GM21717 (cell line): ENCODE results near the gene ANTXR2.
"Not testable (repeated sequence)": the region's sequence is repeated elsewhere in the genome, so short reads cannot be mapped to it uniquely, and the experiment has no call there.

Experiments used
- ATAC-seq: cut with Tn5 transposase; IDR thresholded peaks from one replicate; pipeline ENCODE4 v1.9.1; 2021; ENCODE audit warnings: mild to moderate bottlenecking, moderate library complexity; ENCODE audit not compliant: unreplicated experiment

ANTXR2 gene

DNA sequence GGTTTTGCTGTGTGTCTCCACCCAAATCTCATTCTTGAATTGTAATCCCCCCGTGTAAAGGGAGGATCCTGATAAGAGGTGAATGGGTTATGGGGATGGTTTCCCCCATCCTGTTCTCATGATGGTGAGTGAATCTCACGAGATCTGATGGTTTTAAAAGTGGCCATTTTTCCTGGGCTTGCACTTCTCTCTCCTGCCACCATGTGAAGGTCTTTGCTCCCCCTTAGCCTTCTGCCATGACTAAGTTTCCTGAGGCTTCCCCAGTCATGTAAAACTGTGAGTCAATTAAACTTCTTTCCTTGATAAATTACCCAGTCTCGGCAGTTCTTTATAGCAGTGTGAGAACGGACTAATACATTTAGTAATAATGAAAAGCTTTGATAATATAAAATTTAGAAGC, 46.9 kb downstream of the ANTXR2 start:
- no peak for ATAC-seq

DNA sequence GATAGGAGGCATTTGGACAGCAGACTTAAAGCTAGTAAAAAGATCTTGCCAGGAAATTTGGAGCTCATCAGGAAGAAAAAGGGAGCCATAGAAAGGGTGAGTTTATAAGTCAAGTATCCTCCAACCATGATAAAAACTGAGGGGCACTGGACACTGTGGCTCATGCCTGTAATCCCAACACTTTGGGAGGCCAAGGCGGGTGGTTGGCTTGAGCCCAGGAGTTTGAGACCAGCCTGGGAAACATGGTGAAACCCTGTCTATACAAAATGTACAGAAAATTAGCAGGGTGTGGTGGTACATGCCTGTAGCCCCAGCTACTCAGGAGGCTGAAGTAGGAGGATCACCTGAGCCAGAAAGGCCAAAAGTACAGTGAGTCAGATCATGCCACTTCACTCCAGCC, 48.7 kb downstream of the ANTXR2 start:
- ATAC-seq = no peak

DNA sequence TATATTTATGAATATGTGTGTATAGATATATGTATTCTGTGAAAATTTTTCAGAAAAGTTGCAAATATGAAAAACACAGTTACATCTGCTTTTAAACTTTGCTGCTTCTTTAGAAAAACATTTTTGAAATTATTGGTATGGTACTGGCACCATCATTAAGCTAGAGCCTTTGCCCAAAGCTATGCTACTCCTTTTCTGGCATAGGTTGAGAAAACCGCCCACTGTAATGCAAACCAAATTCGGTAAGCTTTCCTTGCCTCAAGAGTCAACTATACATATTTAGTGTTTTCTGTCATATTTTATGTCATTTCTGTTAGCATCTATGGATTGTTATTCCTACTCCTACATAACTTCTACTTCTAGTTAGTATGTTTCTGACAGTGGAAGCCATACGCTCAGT, 50.7 kb downstream of the ANTXR2 start:
- ATAC-seq = no peak

DNA sequence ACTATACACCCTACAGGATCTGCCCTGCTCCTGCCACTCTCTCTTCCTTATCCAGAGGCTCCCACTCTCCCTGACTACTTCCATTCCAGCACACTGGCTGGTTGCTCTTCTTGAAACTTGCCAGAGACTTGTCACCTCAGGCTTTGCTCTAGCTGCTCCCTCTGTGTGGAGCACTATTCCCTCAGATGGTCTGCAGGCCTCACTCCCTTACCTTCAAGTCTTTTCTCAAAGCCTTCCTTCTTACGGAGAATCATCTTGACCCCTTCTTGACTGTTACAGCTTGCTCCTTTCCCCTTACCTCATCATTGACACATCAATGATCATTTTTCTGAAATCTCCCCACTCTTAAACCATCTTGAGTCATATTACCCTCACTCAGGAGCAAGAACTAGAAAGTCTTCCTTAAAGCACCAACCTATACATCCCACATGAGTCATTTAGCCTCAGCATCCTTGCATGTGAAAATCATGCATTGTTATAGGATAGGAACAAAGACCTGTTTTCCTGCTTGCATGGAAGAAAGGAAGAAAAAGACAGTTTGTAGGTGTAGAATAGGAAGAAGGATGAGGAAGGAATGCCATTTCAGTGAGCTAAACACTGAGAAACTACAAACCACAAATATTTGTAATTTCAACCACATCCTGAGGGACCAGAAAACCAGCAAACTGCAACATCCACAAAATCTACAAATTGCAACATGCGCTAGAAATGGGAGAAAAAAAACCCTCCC, 55.7 kb downstream of the ANTXR2 start:
- peak; percentile 71 for ATAC-seq

DNA sequence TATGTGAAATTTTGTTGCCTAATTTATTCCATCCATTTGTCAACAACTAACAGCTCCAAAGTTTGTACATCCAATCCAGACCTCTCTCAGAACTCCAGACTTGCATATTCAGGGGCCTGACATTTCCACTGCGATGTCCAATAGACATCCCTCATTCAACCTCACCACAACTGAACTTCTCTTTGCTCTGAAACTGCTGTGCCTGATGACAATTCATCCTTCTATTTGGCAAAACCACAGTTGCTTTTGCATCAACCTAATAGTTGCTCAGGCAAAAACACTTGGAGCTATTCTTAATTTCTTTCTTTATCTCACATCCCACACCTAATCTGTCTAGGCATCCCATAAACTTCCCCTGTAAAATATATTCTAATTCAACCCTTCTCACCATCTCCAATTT, 56.5 kb downstream of the ANTXR2 start:
- no peak for ATAC-seq

DNA sequence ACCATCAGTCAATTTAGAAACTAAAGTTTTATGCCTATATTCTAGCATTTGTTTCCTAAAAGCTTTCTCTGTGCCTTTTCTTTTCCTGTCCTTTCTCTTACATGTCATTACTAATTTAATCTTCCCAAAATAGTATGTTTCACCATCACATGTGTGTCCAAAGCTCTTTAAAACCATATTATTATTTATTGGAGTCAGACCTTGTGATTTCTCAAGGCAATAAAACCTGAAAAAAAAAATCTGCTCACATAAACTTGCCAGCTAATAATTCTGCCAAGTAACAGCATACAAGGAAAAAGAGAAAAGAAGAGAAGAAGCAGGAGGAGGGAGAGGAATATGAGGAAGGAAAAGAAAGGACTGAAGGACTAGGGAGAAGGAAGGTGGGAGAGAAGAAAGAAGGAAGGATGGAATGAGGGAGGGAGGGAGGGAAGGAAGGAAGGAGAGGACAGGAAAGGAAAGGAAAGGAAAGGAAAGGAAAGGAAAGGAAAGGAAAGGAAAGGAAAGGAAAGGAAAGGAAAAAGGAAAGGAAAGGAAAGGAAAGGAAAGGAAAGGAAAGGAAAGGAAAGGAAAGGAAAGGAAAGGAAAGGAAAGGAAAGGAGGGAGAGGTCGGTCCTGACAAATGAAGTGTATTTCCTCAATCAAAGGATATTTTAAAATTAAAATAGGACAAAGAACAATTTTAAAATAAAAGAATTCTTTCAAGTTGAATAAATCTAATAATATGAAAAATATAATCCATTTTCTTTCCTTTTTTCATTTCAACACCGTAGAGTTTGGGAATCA, 57.4 kb downstream of the ANTXR2 start:
- ATAC-seq = no peak

DNA sequence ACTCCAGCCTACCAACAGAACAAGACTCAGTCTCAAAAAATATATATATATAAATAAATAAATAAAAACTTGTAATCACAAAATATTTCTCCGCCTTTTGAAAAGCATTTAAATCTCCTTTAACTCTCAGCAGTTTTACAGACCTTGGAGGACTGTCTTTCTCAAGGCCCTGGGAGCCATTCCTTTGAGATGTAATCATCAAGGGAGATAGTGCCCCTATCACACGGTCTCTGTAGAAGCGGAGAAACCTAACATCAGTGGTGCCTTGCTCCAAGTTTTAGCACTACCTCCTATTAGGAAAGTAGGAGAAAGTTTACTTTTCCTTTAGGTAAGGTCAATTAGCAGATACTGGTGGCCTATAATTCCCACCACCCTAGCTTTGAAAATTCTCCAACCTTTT, 58.5 kb downstream of the ANTXR2 start:
- ATAC-seq = no peak

DNA sequence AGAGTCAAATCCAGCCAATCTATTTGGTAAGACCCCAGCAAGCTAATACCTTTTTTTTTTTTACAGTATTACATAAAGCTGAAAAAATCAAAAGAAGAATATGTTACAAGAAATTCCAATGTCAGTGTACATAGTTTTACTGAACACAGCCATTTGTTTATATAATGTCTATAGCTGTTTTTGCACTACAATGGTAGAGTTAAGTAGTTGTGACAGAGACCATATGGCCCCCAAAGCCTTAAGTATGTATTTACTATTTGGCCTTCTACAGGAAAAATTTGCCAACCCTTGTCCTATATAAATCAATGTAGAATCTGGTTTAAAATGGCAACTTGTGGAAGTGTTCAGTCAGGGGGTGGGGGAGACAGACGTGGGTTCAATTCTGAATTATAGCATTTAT, 60.7 kb downstream of the ANTXR2 start:
- ATAC-seq = no peak

DNA sequence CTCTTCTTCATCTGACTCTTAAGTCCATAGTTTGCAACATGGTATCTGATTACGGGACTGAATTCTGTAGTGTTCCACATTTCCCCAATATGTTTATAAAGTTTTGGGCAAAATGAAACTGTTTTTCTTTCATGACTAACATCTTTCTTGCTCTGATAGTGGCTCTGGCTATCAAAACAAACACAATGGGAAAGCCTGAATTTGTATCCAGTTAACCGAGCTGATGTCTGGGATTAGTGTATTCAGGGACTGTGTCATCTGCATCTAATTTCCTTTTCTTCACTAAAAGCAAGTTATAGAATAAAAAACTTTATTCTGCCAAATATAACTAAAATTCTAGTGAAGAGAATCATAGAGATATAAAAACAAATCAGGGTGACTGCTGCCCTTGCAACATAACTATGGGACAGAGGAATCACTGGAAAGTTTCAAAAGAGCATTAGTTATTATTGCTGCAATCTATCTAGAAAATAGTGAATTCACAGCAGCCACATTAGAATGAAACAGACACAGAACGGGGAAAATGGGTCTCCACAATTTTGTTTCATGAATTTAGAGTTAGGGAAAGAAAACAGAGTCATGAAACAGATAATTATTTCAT, 61.3 kb downstream of the ANTXR2 start:
- no peak for ATAC-seq

DNA sequence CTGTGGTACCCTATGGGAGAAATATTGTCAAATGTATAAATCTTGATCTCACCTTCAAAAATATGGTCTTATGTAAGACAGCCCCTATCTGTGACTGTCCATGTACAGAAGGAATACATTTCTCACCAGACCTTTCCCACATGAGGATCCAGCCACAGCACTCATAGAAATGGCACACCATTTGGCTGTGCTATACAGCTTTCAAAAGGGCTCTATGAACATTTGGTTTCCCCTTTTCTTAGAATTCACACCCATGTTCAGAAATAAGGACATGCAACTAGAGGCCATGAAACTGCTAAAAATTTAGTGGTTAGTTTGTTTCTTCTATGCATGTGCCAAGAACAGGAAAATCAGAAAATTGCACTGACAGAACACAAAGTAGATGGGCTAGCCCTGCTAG, 62.7 kb downstream of the ANTXR2 start:
- ATAC-seq = no peak

DNA sequence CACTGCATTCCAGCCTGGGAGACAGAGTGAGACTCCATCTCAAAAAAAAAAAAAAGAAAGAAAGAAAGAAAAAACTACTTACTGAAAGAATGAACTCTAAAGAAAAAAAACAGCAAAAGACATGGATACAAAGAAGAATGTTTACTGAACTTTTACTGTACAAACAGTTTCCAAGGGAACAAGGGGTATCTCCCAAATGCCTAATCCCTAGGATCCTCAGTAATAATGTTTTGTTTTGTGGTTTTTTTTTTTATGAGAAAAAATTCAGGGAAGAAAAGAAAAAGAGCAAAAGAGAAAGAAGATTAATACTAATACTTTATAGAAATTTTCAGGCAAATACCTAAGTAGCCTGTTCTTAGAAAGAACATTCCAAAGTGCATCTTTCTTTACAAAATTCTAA, 63.2 kb downstream of the ANTXR2 start:
- no peak for ATAC-seq

DNA sequence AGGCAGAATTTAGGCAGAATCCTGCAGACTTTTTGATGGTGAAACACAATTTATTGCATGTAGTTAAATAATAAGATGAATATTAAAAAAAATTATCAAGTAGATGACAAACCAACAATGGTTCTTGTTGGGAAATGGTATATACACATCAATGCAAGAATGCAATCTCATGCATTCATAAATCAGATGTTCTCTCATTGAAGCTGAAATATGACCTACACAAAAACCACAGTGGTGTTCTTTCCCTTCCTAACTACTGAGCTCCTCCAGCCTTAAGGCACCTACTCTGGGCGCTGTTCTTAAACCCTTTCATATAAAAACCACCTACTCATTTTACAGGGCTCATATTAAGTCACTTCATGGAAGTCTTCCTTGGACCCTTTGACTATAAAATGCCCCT, 64.1 kb downstream of the ANTXR2 start:
- no peak for ATAC-seq

DNA sequence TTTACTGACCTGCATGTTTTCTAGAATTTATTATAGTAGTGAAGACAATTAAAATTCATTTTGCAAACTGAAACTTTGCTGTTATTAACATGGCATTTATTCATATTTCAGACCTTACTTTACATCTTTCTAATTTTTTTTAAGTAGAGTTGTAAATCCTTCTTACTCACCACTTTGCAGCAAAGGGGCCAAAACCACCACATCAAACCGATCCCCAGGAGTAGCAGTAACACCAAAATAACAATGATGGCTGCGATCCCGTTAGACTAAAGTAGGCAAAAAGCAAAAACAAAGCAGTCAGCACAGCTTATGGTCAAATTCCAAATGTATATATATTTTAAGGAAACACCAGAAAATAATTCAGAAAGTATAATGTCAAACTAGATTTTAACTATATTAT, 64.7 kb downstream of the ANTXR2 start:
- no peak for ATAC-seq

DNA sequence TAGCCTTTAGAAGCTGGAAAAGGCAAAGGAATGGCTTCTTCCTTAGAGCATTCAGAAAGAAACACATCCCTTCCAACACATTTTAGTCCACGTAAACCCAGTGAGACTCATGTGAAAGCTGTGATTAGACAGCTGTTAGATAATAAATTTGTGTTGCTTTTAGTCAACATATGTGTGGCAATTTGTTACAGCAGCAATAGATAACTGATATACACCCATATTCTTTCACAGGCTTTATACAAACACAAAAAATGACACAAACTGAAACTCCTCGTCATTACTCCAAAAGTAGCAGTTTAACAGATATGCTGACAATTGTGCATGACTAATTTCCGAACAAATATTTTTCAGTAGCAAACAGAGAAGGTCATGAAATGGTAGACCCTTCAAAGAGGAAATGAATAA, 65.3 kb downstream of the ANTXR2 start:
- ATAC-seq = peak; percentile 62

DNA sequence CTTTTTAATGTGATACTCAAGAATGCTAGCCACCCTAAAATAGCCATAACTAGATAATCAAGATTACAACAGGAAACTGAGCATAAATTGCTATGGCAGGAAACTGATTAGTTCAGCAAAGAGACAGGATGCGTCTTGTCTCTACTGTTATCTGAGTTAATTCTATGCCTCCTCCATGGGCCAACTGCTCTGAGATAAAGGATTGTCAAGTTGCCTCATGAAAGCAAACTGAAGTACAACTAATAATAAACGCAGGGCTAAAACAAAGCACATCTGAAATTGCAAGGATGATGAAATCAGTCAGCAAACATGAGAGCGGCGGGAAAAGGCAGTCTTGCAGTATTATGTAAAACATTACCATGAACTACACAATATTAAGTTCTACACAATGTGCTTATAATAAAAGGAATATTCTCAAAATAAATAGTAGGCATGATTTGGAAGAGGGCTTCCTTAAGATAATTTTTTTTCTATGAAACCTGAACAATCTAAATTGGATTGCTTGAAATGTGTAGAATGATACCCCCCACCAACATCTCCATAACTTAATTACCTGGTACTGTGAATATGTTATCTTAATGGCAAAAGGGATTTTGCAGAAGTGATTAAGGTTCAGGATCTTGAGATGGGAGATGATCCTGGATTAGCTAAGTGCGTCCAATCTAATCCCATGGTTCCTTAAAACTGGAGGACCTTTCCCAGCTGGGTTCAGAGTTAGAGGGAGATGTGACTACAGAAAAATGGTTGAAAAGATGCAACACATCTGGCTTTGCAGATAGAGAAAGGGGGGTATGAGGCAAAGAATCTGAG, 65.9 kb downstream of the ANTXR2 start:
- ATAC-seq = no peak

DNA sequence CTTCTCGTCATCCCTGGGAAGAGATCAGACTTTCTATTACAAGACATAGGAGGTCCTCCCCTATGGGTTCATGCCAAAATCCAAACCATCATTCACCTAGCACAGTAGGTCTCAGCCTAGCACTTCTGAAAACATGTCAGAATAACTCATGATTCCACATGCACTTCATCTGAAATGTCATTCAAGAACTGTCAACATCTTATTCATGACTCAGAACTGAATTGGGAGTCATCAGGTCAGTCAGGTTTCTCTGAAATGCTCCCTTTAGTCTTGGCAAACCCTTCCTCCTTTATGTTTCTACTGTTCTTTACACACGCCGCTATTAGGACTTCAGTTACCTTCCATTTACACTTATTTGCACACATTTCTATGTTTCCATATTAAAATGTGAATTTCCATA, 67.2 kb downstream of the ANTXR2 start:
- no peak for ATAC-seq

DNA sequence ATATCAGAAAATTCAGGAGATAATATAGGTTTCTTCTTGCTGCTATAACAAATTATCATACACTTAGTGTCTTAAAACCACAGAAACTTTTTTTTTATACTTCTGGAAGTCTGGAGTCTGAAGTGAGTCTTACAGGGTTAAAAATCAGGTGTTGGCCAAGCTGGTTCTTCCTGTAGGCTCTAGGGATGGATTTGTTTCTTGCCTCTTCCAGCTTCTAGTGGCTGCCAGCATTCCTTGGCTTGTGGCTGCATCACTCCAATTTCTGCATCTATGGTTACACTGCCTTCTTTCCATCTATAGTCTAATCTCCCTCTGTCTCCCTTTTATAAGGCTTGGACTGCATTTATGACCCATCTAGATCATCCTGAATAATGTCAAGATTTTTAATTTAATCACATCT, 68.7 kb downstream of the ANTXR2 start:
- ATAC-seq = no peak

DNA sequence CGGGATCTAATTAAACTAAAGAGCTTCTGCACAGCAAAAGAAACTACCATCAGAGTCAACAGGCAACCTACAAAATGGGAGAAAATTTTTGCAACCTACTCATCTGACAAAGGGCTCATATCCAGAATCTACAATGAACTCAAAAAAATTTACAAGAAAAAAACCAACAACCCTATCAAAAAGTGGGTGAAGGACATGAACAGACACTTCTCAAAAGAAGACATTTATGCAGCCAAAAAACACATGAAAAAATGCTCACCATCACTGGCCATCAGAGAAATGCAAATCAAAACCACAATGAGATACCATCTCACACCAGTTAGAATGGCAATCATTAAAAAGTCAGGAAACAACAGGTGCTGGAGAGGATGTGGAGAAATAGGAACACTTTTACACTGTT, 70.5 kb downstream of the ANTXR2 start:
- not testable (repeated sequence) for ATAC-seq

DNA sequence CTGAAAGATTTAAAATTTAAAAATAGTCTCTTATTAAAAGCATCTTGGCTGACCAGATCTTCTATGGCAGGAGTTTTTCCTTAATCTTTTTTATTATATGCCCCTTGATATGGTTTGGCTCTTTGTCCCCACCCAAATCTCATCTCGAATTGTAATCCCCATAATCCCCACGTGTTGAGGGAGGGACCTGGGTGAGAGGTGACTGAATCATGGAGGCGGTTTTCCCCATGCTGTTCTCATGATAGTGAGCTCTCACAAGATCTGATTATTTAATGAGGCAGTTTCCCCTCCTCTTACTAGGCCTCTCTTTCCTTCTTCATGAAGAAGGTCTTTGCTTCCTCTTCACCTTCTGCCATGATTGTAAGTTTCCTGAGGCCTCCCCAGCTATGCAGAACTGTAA, 74.0 kb downstream of the ANTXR2 start:
- ATAC-seq = not testable (repeated sequence)

DNA sequence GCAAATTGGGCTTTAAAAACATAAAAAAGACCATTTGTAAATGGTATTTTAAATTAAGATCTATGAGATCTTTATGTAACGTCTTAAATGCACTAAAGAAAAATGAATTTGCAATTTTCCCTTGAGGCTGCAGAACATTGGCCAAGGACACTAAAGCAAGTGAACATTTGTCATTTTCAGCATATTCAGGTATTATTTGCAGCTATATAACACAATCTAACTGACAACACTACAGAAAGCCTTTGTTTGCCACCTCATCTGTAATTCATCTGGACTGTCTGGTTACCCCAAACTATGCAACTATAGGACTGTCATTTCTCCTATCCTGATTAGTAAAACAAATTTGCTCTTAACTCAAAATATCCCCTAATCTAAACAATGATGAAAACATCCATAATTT, 74.8 kb downstream of the ANTXR2 start:
- no peak for ATAC-seq

DNA sequence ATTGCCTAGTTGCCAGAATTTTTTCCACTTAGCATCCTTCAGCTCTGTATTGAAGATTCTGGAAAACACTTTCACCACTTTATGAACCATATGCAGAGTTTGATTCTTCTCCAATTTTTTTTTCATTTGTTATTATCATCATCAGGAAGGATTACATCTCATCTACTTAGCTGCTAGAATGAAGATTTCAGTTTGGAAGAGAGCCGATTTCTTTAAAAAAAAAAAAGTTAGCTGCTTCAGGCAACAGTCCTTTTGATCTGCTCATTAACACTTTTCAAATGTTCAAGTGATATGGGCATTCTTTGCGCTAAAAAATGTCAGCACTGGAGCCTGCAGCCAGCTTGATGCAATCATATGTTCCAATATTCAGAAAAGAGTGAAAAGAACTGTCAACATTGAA, 76.2 kb downstream of the ANTXR2 start:
- no peak for ATAC-seq
